Endothelial cell of umbilical vein (primary cell): ENCODE results near the gene HYAL3.
"Not testable (repeated sequence)": the region's sequence is repeated elsewhere in the genome, so short reads cannot be mapped to it uniquely, and the experiment has no call there.

Experiments used
- JUN ChIP-seq: IDR thresholded peaks from 2 replicates; pipeline ENCODE4 v1.6.1; 2011; ENCODE audit warnings: borderline replicate concordance, low read depth; ENCODE audit not compliant: insufficient read length, insufficient read depth
- POLR2A ChIP-seq: IDR thresholded peaks from 2 replicates; pipeline ENCODE4 v1.6.1; 2012; ENCODE audit warnings: low read depth, mild to moderate bottlenecking, control low read depth, low read length
- TF ChIP-seq, protein P1 (sequence below), 2 donors: IDR thresholded peaks; 1 replicate in 1 of 2; 2 replicates in 1 of 2; pipeline ENCODE4 v1.5.1; 2011; ENCODE audit warnings: low read length in 2 of 2, mild to moderate bottlenecking in 2 of 2, moderate library complexity in 2 of 2, control low read depth in 1 of 2, inconsistent platforms in 1 of 2, low read depth in 1 of 2; ENCODE audit not compliant: insufficient read depth in 1 of 2; ENCODE audit errors: extremely low read depth in 1 of 2

DNA sequence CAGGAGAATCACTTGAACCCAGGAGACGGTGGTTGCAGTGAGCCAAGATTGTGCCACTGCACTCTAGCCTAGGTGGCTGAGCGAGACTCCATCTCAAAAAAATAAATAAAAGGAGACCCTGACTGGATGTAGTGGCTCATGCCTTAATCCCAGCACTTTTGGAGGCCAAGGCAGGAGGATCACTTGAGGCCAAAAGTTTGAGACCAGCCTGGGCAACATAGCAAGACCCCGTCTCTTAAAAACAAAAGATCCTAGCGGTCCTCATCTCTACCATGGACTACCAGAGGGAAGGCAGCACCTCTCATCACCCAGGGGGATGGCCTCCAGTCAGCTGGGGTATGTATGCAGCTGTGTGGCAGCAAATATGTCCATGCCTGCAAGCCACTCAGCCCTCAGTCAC is 37.0 kb downstream of the HYAL3 start:
- TF ChIP-seq POLR2A, JUN: not testable (repeated sequence)
- TF ChIP-seq, protein P1, sequence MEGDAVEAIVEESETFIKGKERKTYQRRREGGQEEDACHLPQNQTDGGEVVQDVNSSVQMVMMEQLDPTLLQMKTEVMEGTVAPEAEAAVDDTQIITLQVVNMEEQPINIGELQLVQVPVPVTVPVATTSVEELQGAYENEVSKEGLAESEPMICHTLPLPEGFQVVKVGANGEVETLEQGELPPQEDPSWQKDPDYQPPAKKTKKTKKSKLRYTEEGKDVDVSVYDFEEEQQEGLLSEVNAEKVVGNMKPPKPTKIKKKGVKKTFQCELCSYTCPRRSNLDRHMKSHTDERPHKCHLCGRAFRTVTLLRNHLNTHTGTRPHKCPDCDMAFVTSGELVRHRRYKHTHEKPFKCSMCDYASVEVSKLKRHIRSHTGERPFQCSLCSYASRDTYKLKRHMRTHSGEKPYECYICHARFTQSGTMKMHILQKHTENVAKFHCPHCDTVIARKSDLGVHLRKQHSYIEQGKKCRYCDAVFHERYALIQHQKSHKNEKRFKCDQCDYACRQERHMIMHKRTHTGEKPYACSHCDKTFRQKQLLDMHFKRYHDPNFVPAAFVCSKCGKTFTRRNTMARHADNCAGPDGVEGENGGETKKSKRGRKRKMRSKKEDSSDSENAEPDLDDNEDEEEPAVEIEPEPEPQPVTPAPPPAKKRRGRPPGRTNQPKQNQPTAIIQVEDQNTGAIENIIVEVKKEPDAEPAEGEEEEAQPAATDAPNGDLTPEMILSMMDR (IDR thresholded peaks at IDR 0.05; ENCODE audit: extremely low read depth in 1 of 2, insufficient read depth in 1 of 2, low read depth in 1 of 2, low read length in 2 of 2) = not testable (repeated sequence)
